Measurements from ENCODE around the gene GNAI3.

- TF ChIP-seq CTCF (IDR thresholded peaks at IDR 0.05) (no peak), POLR2A (IDR thresholded peaks at IDR 0.05) (no peak)
Observed at GRCh38 chr1:109567877-109568672, 19.7 kb downstream of the GNAI3 start.
